ENCODE results near the gene TAF11L5. TPM values are rescaled to one million over a fixed set of nuclear protein-coding genes. Genes with fewer than 3 reads are reported as not detected.
"Not testable (repeated sequence)": the region's sequence is repeated elsewhere in the genome, so short reads cannot be mapped to it uniquely, and the experiment has no call there.

Gene TAF11L5
- not detected in 2 replicates for total RNA-seq

DNA sequence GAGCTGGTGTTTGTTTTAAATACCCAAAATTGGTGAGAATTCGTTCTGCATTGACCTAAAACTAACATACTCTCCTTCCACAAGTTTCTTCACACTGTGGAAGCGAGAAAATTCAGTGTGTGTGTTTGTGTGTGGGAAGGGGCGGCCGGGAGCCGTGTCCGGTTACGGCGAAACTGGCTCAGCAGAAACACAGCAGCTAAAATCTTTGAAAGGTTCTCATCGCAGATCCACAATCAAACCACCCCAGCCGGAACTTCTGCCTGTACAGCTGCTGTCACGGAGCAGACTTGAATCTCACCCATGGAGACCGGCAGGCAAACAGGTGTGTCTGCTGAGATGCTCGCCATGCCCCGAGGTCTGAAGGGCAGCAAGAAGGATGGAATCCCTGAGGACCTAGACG is at the start of gene TAF11L5:
TAF11L5 (plus strand) TSS at position 301 of the 400 bp plus-strand sequence.
- not testable (repeated sequence) for H3K27me3 ChIP-seq (ENCODE audit: control insufficient read depth, insufficient read depth, low read length); DNase-seq (ENCODE audit: low read depth); H3K4me3 ChIP-seq (ENCODE audit: low read depth, low read length); H3K36me3 ChIP-seq (ENCODE audit: control insufficient read depth, insufficient read depth, low read length)

- no peaks in the 10 kb centered on the region for H3K36me3 ChIP-seq (ENCODE audit: control insufficient read depth, insufficient read depth, low read length)
- H3K27me3 ChIP-seq (ENCODE audit: control insufficient read depth, insufficient read depth, low read length), result no peaks in the 10 kb centered on the region
- H3K4me3 ChIP-seq (ENCODE audit: low read depth, low read length), result no peak overlapping the region
- DNase-seq (ENCODE audit: low read depth), result no peak
- TF ChIP-seq, protein P1, sequence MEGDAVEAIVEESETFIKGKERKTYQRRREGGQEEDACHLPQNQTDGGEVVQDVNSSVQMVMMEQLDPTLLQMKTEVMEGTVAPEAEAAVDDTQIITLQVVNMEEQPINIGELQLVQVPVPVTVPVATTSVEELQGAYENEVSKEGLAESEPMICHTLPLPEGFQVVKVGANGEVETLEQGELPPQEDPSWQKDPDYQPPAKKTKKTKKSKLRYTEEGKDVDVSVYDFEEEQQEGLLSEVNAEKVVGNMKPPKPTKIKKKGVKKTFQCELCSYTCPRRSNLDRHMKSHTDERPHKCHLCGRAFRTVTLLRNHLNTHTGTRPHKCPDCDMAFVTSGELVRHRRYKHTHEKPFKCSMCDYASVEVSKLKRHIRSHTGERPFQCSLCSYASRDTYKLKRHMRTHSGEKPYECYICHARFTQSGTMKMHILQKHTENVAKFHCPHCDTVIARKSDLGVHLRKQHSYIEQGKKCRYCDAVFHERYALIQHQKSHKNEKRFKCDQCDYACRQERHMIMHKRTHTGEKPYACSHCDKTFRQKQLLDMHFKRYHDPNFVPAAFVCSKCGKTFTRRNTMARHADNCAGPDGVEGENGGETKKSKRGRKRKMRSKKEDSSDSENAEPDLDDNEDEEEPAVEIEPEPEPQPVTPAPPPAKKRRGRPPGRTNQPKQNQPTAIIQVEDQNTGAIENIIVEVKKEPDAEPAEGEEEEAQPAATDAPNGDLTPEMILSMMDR (IDR thresholded peaks at IDR 0.05; ENCODE audit: insufficient read depth, low read length, poor library complexity, severe bottlenecking), result no peak
Measured at GRCh38 chr5:17477043-17477442, 48.0 kb upstream of the TAF11L5 start.

DNA sequence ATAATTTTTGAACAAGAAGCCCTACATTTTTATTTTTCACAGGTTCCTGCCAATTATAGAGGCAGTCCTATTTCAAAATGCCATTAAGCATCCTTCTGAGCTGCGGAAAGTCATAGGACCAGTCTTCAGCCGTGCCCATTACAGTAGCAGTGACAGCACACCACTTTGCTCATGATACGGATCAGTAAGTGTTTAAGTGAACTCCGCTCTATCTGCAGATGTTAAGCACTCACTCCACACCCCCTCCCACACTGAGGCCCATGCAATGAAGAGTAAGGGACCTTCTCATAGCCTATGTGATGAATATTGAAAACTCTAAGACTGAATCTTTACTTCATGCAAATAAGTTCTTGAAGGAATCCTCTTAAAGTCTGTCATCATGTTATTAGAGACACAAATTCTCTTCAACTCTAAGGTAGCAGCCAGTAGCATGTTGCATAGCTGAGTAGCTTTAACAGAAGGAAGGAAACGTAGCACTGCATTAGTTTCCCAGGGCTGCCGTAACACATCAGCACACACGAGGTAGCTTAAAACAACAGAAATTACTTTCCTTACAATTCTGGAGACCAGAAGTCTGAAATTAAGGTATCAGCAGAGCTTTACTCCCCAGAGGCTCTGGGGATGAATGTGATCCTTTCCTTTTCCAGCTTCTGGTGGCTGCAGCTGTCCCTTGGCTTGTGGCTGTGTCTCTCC is 47.3 kb upstream of the TAF11L5 start:
- H3K4me3 ChIP-seq (ENCODE audit: low read depth, low read length), result no peak overlapping the region
- H3K36me3 ChIP-seq (ENCODE audit: control insufficient read depth, insufficient read depth, low read length), result no peaks in the 10 kb centered on the region
- DNase-seq (ENCODE audit: low read depth), result no peak
- TF ChIP-seq, protein P1 (IDR thresholded peaks at IDR 0.05; ENCODE audit: insufficient read depth, low read length, poor library complexity, severe bottlenecking), result no peak
- no peaks in the 10 kb centered on the region for H3K27me3 ChIP-seq (ENCODE audit: control insufficient read depth, insufficient read depth, low read length)

DNA sequence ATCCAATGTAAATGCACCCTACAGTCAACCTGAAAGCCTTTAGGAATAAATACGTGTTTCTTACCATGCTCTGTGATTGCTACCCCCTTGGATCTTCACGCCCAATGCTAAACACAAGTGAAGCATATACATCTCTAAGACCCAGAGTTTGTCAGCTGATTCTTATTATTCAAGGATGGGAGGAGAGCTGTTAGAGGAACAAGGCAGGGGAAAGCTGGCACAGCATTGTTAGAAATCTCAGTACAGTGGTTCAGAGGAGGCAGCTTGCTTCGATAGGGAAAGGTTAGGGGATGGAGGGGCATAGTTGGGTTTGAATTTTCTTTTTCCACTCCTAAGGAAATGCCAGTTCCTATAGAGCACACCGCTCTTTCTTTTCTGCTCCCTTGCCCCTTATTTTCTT is 43.7 kb upstream of the TAF11L5 start:
- Histone ChIP-seq H3K27me3 (ENCODE audit: control insufficient read depth, insufficient read depth, low read length) (no peaks in the 10 kb centered on the region), H3K36me3 (ENCODE audit: control insufficient read depth, insufficient read depth, low read length) (no peaks in the 10 kb centered on the region), H3K4me3 (ENCODE audit: low read depth, low read length) (no peak overlapping the region)
- no peak for DNase-seq (ENCODE audit: low read depth)
- TF ChIP-seq, protein P1 (IDR thresholded peaks at IDR 0.05; ENCODE audit: insufficient read depth, low read length, poor library complexity, severe bottlenecking), result no peak

DNA sequence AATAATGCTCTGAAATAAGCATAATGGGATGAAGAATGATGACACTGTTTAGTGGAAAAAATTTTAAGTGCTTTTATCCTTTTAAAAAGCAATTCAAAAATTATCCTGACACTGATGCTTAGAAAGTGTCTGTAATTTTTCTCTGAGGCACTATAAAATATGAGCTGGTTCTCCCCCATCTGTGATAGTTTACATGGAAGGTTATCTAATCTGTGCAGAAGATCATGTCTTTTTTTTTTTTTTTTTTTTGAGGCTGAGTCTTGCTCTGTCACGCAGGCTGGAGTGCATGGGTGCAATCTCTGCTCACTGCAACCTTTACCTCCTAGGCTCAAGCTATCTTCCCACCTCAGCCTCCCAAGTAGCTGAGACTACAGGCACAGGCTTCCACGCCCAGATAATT is 42.2 kb upstream of the TAF11L5 start:
- DNase-seq (ENCODE audit: low read depth), result no peak
- Histone ChIP-seq H3K36me3 (ENCODE audit: control insufficient read depth, insufficient read depth, low read length) (no peaks in the 10 kb centered on the region), H3K27me3 (ENCODE audit: control insufficient read depth, insufficient read depth, low read length) (no peaks in the 10 kb centered on the region), H3K4me3 (ENCODE audit: low read depth, low read length) (no peak overlapping the region)
- TF ChIP-seq, protein P1 (IDR thresholded peaks at IDR 0.05; ENCODE audit: insufficient read depth, low read length, poor library complexity, severe bottlenecking), result no peak

DNA sequence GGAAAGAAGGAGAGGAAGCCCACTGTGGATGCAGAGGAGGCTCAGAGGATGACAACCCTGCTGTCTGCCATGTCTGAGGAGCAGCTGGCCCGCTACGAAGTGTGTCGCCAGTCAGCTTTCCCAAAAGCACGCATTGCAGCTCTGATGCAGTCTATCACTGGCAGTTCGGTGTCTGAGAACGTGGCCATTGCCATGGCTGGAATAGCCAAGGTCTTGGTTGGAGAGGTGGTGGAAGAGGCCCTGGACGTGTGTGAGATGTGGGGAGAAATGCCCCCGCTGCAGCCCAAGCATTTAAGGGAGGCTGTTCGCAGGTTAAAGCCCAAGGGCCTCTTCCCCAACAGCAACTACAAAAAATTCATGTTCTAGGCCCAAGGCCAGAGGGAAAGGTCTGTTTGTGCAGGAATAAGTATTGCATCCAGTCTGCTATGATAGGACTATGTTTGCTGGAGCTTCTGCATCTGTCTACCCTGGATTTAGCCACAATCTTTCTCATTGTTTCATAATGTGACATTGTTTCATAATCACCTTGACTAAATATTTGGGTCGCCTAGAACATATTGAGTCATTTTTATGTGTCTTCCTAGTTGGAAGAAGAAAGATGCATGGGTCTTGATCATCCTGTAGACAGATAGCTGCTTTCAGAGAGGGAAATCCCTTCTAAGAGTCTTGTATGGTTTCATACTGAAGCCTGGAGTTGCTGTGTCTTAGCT is 38.4 kb upstream of the TAF11L5 start:
- H3K4me3 ChIP-seq (ENCODE audit: low read depth, low read length); H3K36me3 ChIP-seq (ENCODE audit: control insufficient read depth, insufficient read depth, low read length); DNase-seq (ENCODE audit: low read depth); H3K27me3 ChIP-seq (ENCODE audit: control insufficient read depth, insufficient read depth, low read length): not testable (repeated sequence)

DNA sequence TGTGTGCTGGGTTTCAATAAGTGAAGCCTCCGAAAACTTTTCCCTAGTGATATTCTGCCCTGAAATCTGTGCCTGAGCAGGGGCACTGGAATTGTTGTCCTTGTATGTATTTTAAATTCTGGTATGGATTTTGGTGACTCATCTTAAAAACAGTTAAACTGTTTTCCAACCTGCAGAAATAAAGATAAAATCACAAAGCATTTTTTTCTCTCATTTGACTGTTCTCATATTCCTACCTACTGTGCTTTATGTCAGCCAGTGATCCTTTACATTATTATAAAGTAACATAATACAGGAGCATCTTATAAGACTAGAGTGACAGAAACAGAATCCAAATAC is 37.9 kb upstream of the TAF11L5 start:
- TF ChIP-seq, protein P1 (IDR thresholded peaks at IDR 0.05; ENCODE audit: insufficient read depth, low read length, poor library complexity, severe bottlenecking), result no peak
- Histone ChIP-seq H3K27me3 (ENCODE audit: control insufficient read depth, insufficient read depth, low read length) (no peaks in the 10 kb centered on the region), H3K36me3 (ENCODE audit: control insufficient read depth, insufficient read depth, low read length) (no peaks in the 10 kb centered on the region), H3K4me3 (ENCODE audit: low read depth, low read length) (no peak overlapping the region)
- DNase-seq (ENCODE audit: low read depth), result no peak

- not testable (repeated sequence) for DNase-seq (ENCODE audit: low read depth); H3K36me3 ChIP-seq (ENCODE audit: control insufficient read depth, insufficient read depth, low read length); H3K27me3 ChIP-seq (ENCODE audit: control insufficient read depth, insufficient read depth, low read length); H3K4me3 ChIP-seq (ENCODE audit: low read depth, low read length)
Measured at GRCh38 chr5:17491257-17491656, 33.8 kb upstream of the TAF11L5 start.

Data from kidney epithelial cell (primary cell).